Inflammatory macrophage treated with lipopolysaccharide for 1 hour (primary cell): ENCODE data around the gene LRMDA.

Experiments used
- DNase-seq, 2 donors: peaks; one replicate each; pipeline ENCODE4 v3.0.0-alpha.2; 2020 to 2022

LRMDA gene

DNA sequence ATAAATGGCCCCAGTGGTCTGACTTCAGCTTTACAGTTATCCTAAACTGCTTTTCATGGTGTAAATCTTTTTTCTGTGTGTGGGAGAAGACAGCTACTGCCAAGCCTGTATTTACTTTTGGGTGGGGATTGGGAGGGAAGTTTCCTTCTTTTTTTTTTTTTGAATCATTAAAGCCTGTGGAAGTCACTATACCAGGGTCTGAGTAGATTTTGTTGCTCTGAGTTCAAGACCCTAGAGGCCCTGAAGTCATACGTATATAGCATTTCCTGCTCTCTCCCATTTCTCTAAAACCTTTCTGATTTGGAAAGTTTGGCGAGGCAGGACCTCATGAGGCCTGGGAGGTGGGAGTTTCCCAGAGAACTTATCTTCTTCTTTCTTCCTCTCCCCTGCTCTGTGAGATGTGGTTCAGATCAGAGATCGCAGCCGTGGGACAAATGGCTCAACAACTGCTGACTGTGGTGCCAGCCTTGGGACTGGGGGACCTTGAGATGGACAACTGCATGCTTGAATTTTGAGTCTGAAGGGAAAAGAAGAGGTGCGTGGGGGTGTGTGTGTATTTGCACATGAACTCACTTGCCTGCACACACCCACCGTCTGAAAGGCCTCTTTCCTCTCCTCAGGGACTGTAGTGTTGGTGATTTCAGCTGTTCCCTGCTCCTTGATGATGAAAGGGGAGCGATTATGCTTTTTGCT lies 18.1 kb downstream of the LRMDA start:
- peak in 1 of 2 donors; percentile 31 for DNase-seq

DNA sequence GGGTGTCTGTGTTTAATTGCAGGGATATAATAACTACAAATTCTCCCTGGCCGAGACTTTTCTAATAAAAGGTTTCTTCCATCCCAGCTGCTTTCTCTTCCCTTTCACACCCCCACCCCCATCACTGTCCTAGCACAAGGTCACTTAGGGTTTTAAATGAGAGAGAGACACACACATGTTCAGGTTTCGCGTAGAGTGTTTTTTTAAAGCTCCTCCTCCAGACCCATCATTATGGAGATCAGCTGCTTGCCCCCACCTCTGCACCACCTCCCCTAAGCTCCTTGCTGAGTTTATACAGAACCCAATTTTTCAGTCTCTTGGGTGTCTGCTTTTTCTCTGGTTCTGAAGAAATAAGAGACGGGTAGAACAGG lies 18.6 kb downstream of the LRMDA start:
- no peak for DNase-seq

DNA sequence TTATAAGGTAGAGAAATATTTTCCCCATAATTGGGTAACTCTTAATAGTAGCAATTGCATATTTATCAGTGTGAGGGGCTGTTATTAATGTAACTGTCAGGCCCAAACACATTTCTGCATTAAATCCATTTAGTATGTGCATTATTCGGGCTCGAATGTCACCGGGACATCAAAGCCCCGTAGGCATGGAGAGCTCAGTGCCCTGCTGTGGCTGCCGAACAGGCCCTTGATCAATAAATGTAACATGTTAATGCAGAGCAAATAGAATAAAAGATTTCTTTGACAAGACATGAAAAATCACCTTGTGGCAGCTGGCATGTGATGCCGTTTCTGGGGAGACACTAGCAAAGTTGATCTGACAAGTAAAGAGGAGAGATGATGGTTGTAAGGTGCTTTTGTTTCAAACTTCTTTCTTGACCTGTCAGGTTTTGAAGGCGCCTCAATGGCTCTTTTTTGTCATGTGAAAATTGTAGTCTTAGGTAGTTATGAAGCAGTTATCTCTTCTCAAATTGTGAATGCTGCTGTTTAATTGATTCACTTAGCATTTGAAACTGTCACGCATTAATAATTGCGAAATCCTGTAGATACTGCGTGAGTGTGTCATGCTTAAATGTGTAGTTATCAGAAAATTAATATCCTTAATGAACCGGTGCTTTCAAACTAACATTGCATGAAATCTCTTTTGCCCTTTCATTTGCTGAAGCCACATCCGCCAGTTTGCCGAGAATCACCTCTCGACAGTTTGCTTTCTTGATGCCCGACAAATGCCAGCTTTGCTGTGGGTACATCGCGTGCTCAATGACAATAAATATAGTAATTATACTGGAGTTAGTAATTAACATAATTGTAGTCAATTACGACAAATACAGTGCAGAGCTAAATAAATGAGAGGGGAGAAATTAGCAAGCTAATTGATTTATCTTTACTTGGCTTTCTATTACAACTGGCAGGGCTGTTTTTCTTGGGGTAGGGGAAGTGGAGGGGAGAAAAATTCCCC lies 19.5 kb downstream of the LRMDA start:
- DNase-seq = no peak

DNA sequence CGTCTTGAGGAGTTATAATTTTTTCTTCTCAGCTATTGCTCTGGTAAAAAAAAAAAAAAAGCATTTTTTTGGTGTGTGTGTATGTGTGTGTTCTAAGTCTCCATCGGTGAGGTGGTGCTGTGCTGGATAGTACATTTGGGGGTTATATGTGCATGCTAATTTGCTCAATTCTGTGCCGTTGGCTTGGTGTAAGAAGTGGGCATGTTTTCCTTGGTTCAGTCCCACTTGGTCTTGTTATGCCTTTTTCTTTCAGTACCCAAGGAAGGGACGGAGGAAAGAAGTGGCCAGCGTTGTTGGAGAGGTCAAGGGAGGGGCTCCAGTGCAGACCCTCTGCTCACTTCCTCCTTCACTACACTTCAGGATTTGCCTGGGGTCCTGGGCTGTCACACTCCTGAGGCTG lies 20.4 kb downstream of the LRMDA start:
- DNase-seq = no peak

DNA sequence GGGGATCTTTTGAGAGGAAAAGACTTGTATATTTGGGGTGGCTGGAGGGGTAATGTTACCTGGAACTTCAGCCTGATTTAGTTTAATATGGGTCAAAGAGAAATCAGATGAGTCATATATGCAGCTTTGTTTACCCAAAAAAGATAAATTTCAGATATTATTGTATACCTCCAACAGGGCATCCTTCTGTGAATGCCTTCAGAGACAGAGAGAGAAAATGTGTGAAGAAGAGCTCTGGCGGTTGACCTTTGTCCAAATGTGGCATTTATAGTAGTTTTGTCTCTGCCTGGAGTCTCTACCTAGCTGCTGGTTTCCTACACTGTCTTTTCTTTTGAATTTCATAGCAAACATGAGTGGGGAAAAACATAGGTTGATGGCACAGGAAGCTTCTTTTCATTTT lies 21.6 kb downstream of the LRMDA start:
- DNase-seq = no peak

DNA sequence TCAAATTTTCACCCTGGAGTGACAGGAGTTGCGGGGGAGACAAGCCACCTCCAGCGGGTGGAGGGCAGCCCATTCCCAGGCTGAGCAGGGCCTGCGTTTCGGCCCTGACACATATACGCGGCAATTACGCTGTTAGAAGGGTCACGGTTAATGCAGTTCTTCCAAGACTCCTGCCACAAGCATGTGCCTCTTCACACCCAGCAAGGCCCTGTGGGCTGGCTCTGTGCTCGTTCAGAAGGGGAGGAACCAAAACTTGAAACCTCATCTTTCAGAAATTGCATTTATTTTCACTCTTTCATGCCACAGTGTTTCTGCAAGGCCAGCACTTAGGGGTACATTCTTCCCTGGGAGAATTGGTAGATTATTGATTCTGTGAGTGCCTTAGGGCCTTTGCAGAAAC lies 24.7 kb downstream of the LRMDA start:
- no peak for DNase-seq

DNA sequence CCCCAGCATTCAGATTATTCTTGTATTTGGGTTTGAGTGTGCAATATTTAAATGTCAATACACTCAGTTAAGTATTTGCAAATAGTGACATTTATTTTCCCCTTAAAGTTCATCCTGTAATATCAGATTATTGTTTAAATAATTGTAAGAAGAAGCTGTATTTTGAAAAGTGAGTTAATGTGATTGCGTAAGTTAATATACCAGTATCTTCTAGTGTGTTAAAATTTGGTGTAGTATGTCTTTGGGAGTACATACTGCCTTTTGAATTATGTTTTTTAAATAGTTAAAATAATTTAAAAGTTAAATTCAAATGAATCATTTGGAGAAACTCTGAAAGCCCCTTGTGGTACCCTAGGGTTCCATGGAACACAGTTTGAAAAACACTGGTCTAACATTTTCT lies 28.6 kb downstream of the LRMDA start:
- no peak for DNase-seq

DNA sequence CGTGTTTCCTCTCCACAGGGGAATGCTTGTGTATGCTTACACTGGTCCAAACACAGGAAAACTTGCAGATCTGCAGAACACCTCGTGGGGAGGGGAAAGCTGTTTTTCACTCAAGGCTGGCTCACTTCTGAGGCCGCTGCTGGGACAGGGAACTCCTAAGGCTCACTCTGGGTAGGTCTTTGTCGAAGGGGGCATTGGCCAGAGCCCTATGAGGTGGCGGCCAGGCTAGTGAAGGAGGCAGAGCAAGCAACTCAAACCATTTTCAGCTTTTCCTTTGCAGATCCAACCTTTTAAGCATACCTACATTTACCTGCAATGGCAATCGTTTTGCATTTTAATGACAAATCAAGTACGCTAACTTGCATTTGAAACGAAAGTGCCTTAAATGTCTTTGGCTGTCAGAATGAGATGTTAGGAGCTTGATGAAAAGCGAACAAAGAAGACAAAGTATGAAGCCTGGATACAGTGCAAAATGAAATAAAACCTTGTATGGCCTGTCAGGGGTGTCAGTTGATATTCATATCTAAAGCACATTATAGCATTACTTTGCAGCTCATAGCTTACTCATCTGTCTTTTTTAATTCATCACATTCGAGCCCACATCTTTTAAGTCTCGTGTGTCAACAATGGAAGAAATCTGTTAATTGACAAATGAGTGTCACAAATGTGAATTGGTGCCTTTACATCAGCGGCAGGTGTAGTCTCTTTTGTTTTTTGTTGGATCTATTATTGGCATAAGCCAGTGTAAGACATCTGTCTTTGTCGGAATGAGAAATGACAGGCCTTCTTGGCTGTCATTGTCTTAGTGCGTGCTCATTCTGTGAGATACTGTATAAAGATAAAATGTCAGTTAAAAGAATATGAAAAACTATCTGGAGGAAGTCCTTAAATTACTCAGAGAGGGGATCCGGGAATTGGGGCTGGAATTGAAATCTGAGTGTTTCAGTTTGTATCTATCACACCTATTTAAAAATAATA lies 30.5 kb downstream of the LRMDA start:
- DNase-seq = no peak

DNA sequence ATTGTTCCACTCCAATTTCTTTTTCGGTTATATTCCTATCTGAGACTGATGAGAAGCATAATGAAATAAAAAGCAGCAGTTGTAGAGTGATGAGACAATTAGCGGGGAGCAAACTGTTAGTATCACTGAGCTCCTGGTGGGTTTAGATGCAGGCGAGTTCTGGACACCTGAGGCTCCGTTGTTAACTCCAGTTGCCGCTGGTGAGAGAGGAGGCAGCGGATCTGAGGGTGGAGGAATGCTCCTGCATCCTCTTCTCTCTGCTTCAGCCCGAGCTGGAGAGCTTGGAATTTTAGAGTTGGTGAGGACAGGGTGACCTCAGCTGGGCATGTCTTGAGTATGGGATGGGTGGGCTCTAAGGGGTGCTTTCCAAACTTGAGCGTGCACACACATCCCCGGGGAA lies 31.4 kb downstream of the LRMDA start:
- no peak for DNase-seq

DNA sequence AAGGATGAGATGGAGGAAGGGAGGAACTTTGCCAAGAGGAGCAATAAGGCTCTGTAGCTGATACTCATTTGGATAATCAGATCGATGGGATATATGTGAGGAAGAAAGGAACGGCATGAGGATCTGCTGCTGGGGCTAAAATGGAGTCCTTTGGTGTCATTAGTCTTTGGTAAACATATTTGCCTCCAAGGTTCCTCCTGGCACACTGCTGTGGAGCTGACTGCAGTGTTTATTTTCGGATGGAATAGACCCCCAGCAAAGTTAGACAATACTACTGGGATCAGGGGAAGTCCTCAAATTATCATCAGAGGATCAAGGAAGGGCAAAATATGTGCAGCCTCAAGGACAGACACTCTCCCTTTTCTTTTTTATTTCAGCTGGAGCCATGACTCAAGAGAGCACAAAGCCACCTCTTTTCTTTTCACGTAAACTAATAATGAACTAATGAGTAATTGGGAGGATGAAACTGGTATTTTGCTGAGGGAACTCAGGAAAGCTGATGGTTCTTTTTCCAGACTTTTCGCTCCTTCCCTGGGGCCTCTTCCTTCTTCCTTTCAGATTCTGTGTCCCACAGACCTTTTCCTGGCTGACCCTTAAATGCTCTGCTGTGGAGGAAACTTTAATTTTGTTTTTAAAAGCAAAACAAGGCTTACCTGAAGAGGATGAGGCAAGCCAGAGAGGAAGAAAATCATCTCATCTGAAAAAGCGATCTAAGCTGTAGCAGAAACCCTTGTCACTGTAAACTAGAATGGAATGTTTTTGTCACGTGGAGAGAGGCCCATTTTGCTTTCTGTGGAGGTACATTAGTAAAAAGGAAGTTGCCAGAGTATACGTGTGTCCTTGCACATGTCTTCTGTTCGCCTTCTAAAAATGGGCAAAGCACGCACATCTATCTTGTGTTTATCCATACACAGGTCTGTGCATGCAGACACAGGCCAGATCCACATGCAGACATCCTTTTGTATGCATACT lies 33.3 kb downstream of the LRMDA start:
- no peak for DNase-seq

DNA sequence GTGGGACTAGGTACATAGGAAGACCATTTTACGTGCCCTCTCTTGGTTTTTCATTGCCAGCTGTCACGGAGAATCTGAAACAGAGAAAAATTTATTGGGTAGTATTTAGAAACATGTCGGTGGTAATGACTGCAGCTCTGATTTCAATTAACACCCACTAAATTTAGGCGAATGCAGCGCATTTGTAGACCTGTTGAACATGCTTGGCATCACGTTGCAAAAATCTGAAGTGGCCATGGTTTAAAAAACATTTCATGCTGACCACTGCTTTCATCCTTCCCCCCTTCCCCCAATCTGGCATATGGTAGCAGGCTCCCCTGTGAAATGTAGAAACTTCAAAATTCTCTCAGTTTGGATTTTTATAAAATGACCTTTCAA lies 34.0 kb downstream of the LRMDA start:
- no peak for DNase-seq

DNA sequence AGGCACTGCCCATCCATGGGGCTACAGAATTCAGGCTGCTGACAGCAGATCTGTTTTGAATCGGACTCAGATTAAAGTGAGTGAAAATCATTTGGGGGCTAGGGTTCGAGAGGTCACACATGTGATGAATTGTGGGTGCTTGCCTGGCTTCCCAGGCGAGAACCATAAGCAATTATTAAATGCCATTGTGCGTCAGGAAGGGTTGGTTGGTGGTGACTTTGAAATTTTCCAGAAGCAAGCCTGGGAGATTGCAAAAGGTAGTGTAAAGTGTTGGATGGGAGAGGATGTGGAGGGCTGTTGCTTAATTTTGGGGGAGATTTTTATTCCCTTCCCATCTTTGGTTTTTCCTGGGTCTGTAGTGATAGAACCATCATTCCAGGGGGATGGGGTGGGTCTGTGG lies 34.6 kb downstream of the LRMDA start:
- no peak for DNase-seq

DNA sequence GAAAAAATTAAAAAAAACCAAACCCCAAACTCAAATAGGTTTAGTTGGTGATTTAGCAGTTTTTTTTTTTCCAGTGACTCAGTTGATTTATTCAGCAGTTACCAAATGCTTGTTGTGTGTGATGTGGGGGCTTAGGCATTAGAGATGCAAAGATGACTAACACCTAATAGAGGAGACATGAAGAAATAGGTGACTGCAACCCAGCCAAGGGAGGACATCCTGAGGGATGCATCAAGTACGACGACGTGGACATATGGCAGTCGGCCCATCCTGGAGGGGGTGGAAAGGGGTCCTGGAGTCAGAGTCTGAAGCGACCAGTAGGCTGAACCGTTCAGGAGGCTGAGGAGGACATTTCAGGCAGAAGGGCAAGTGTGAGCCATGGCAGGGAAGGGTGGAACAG lies 35.5 kb downstream of the LRMDA start:
- no peak for DNase-seq

DNA sequence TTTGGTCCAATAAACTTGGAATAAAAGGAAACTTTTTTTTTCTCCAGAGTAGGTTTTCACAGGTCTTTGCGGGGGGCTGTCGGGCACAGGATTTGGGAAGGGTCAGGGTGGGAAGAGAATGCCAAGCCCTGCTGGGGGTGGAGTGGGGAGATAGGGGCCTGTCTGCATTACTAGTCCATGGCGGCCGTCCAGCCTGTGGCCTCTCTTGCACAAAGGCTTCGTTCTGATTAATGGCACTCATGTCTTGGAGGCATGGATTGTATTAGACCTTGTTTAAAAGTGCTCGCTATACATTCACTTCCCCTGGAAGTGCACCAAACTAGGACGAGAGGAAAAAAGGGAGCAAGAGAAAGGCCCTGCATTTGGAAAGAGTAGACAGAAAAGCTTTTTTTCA lies 37.2 kb downstream of the LRMDA start:
- no peak for DNase-seq

DNA sequence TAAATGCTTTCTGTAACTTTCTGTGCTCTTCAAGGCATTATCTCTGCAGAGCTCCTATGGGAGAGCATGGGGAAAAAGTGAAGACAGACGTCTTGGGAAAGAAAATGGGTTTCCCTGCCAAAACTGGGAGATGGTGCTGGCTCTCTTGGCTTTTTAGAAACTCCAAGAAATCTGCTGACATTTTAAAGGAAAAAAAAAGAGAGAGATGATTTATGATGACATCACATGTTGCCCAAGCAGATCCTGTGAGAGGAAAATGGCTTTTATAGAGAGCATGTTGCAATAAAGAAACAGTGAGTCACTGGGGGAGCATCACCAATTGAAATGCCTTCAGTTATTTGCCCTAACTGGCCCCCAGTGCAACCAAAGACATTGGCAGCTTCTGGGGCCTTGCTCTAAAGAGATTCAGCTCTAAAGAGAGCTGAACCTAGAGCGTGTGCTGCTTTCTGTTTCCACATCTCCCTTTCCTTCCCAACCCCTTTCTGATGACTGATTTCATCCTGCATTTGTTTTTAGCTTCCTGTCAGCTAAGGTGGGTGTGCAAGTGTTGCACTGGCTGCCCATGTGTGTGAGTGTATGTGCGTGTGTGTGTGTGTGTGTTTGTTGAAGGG lies 37.7 kb downstream of the LRMDA start:
- peak; percentile 91 for DNase-seq

DNA sequence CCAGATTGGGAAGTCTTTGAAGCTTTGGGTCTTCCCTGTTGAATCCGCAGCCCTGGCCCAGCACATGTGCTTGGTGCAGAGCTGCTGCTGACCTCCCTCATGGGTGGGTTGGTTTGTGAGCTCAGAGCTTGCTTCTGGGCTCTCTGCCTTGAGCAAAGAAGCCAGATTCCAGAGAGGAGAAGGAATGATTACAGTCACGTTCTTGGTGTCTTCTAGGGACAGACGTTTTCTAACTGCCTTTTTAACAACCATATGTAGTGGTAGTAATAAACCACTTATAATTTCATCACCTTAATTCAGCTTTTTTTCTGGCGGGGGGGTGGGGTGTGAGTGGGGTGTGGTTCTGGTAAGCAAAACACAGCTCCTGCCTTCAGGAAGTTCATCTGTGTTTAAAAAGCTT lies 39.5 kb downstream of the LRMDA start:
- DNase-seq = no peak

DNA sequence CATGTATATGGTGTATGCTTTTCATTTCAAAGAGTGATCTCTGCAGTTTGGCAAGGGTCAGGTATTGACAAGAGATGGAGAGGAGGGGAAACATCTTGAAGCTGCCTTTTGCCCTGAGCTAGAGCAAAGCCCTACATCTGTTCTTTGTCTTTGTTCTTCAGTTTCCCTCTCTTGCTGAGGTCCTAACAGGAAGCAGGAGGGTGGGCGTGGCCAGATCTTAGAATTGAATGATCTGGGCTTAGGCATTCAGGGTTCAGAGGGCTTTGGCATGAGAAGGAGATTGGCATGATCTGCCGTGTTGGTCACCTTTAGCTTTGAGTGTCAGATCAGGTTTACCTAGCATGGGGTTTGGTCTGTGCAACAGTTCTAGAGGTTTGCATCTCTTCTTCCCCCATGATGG lies 41.3 kb downstream of the LRMDA start:
- DNase-seq = no peak

DNA sequence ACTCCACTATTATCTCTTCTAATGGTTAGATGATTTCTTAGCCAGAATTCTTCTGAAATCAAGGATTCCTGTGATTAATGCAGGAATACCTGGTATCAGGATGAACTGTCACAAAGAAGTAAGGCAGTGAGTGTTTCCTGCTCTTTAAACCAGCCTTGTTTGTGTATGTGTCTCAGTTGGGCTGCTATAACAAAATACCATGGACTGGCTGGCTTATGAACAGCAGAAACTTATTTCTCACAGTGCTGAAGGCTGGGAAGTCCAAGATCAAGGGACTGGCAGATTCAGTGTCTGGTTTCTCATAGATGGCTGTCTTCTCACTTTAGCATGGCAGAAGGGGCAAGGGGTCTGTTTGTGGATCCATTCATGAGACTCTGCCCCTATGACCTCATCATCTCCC lies 42.7 kb downstream of the LRMDA start:
- no peak for DNase-seq

DNA sequence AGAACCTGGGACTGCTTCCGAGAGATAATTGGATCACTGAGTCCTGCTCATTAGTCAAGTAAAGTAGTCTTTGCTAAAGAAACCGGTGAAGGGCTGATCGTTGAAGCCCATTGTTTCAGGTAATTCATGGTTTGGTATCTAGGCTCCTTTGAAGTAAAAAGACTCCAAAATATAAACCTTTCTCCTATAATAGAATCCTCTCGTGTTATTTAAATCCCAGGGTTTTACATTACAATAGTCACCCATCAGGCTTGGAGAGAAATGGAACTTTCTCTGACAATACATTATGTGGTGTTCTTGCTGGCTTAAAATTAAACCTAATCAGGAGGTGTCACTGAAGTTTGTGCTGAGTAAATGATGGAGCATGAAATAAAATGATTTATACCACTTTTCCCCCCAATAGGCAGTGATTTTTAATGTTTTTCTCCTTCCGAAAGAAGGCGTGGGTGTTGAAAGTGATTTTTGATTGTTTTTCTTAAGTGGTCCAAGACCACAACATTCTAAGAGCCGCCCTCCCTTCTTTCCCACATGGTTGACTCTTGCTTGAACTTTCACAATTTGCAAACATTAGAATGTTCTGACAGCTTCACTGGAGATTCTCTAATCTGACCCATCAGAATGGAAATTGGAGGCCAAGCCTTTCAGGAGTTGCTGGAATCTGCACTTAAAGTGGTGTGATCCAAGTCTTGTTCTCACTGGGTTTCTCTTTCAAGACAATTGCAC lies 44.2 kb downstream of the LRMDA start:
- no peak for DNase-seq

DNA sequence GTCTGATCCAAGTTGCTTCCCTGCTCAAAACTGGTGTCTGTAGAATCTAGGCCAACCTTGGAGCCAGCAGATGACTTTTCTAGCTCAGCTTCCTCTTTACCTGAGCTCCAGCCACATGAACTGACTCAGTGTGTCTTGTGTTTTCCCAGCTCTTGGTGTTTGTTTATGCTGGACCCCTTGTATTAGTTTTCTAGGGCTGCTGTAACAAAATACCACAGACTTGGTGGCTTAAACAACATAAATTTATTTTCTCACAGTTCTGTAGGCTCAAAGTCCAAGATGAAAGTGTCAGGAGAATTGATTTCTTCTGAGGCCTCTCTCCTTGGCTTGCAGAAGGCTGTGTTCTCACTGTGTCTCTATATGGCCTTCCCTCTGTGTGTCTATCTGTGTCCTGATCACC lies 45.1 kb downstream of the LRMDA start:
- DNase-seq = no peak

DNA sequence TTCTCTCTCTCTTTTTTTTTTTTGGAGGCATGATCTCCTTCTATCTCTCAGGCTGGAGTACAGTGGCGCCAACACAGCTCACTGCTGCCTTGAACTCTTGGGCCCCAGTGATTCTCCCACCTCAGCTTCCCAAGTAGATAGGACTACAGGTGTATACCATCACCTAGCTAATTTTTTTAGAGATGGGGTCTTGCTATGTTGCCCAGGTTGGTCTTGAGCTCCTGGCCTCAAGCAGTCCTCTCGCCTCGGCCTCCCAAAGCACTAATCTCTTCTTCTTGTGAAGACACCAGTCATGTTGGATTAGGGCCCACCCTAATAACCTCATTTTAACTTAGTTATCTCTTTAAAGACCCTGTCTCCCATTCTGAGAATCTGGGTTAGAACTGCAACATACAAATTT lies 45.6 kb downstream of the LRMDA start:
- DNase-seq = no peak
